Mucosa of stomach (tissue), 1 donor: ENCODE results near the gene SMOC1.

ENCODE experiments used
- H3K27me3 ChIP-seq: one replicate; pipeline ENCODE4 v1.7.0; 2013; ENCODE audit warnings: mild to moderate bottlenecking, low read length; ENCODE audit not compliant: control insufficient read depth, insufficient read depth
- H3K36me3 ChIP-seq: one replicate; pipeline ENCODE4 v1.7.0; 2013; ENCODE audit warnings: low read length; ENCODE audit not compliant: control insufficient read depth, insufficient read depth
- H3K4me1 ChIP-seq: one replicate; pipeline ENCODE4 v1.7.0; 2013; ENCODE audit warnings: mild to moderate bottlenecking, low read length; ENCODE audit not compliant: control insufficient read depth, insufficient read depth
- H3K4me3 ChIP-seq: one replicate; pipeline ENCODE4 v1.7.0; 2013; ENCODE audit warnings: low read length
- H3K9ac ChIP-seq: one replicate; pipeline ENCODE4 v1.7.0; 2013; ENCODE audit warnings: mild to moderate bottlenecking, low read length, moderate library complexity
- H3K9me3 ChIP-seq: one replicate; pipeline ENCODE4 v1.7.0; 2013; ENCODE audit warnings: mild to moderate bottlenecking, low read length, moderate library complexity; ENCODE audit not compliant: control insufficient read depth
- donor health status: Pancreatic carcinoma.

SMOC1 gene

GRCh38 chr14:69982220-69982839, 103.1 kb downstream of the SMOC1 start:
- Histone ChIP-seq H3K27me3 (peaks cover 4% of the 10 kb centered on the region), H3K4me1 (no peaks in the 10 kb centered on the region), H3K36me3 (no peaks in the 10 kb centered on the region), H3K9me3 (no peaks in the 10 kb centered on the region), H3K9ac (no peak overlapping the region), H3K4me3 (no peak overlapping the region)

- H3K36me3 ChIP-seq: no peaks in the 10 kb centered on the region
- H3K9ac ChIP-seq: no peak overlapping the region
- H3K9me3 ChIP-seq: no peaks in the 10 kb centered on the region
- peaks cover 4% of the 10 kb centered on the region for H3K27me3 ChIP-seq
- no peaks in the 10 kb centered on the region for H3K4me1 ChIP-seq
- no peak overlapping the region for H3K4me3 ChIP-seq
Measured at GRCh38 chr14:69982886-69983285, 103.7 kb downstream of the SMOC1 start.

DNA sequence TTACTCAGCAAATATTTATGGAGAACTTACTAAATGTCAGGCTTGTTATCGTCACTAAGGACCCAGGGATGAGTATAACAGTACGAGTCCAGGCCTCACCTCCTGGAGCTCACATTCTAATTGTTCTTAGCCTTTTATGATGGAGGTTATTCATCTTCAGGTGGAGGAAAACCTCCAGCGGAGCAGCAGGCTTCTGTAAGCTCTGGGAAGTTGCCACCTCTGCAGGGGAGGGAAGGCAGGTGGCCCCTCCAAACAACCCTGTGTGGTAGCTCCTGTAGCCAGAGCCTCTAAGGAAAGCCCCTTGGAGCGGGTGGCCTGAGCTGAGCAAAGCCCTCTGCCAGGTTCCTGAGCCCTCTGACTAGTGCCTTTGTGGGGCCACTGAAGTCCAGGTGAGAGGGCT, 104.1 kb downstream of the SMOC1 start:
- Histone ChIP-seq H3K27me3 (peaks cover 4% of the 10 kb centered on the region), H3K4me3 (no peak overlapping the region), H3K9ac (no peak overlapping the region), H3K36me3 (no peaks in the 10 kb centered on the region), H3K9me3 (no peaks in the 10 kb centered on the region), H3K4me1 (no peaks in the 10 kb centered on the region)

- H3K27me3 ChIP-seq: peaks cover 4% of the 10 kb centered on the region
Measured at GRCh38 chr14:69985463-69985862, 106.2 kb downstream of the SMOC1 start.

DNA sequence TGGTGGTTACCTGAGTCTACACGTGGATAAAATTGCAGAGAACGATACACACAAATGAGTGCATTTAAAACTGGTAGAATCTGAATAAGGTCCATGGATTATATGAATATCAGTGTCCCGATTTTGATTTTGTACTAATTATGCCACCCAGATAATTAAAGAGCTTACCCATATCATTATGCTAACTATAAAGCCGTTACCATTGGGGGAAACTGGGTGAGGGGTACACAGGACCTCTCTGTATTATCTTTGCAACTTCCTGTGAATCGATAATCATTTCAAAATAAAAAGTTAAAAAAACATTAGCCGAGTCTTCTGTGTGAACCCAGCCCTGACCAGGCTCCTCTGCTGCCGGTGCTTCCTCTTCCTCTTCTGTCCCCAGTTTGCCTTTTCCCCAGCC, 107.1 kb downstream of the SMOC1 start:
- Histone ChIP-seq H3K4me1 (no peaks in the 10 kb centered on the region), H3K9me3 (no peaks in the 10 kb centered on the region), H3K9ac (no peak overlapping the region), H3K36me3 (no peaks in the 10 kb centered on the region), H3K4me3 (no peak overlapping the region), H3K27me3 (peaks cover 2% of the 10 kb centered on the region)

More at GRCh38 chr14:69985463-69985862, 106.2 kb downstream of the SMOC1 start:
- Histone ChIP-seq H3K9me3 (no peaks in the 10 kb centered on the region), H3K36me3 (no peaks in the 10 kb centered on the region), H3K4me3 (no peak overlapping the region), H3K4me1 (no peaks in the 10 kb centered on the region), H3K9ac (no peak overlapping the region)

- Histone ChIP-seq H3K36me3 (no peaks in the 10 kb centered on the region), H3K27me3 (no peaks in the 10 kb centered on the region), H3K4me3 (no peak overlapping the region), H3K9ac (no peak overlapping the region), H3K9me3 (no peaks in the 10 kb centered on the region), H3K4me1 (peaks cover 8% of the 10 kb centered on the region)
Measured at GRCh38 chr14:69987406-69988121, 108.3 kb downstream of the SMOC1 start.

GRCh38 chr14:69988979-69989378, 109.8 kb downstream of the SMOC1 start:
- no peak overlapping the region for H3K9ac ChIP-seq
- H3K36me3 ChIP-seq: no peaks in the 10 kb centered on the region
- H3K27me3 ChIP-seq: no peaks in the 10 kb centered on the region
- H3K9me3 ChIP-seq: no peaks in the 10 kb centered on the region
- peaks cover 8% of the 10 kb centered on the region for H3K4me1 ChIP-seq
- H3K4me3 ChIP-seq: no peak overlapping the region

GRCh38 chr14:69989622-69990021, 110.4 kb downstream of the SMOC1 start:
- H3K27me3 ChIP-seq: no peaks in the 10 kb centered on the region
- no peaks in the 10 kb centered on the region for H3K9me3 ChIP-seq
- H3K4me1 ChIP-seq: peaks cover 8% of the 10 kb centered on the region
- H3K36me3 ChIP-seq: no peaks in the 10 kb centered on the region
- H3K9ac ChIP-seq: no peak overlapping the region
- no peak overlapping the region for H3K4me3 ChIP-seq

- H3K36me3 ChIP-seq: no peaks in the 10 kb centered on the region
- H3K27me3 ChIP-seq: no peaks in the 10 kb centered on the region
- H3K4me1 ChIP-seq: peaks cover 8% of the 10 kb centered on the region
- no peaks in the 10 kb centered on the region for H3K9me3 ChIP-seq
- H3K4me3 ChIP-seq: no peak overlapping the region
- H3K9ac ChIP-seq: no peak overlapping the region
Measured at GRCh38 chr14:69990323-69990722, 111.1 kb downstream of the SMOC1 start.

DNA sequence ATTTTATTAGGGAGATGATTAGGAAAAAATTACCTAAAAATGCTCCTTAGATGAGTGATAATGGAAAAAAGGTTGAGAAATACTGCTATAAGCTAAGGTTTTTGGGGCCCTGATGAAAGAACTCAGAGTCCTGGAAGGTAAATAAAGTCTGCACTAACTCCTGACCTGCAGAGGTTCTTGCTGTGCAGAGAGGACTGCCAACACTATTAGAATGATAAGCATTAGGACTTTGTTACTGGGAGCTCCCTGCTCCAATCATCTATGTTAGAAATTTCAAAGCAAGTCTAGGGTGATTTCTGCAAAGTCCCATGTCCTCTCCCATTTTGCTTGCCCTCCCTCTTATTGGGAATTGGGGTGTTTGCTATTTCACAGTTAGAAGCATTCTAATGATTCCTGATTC, 112.2 kb downstream of the SMOC1 start:
- Histone ChIP-seq H3K4me3 (no peak overlapping the region), H3K9ac (no peak overlapping the region), H3K9me3 (no peaks in the 10 kb centered on the region), H3K27me3 (no peaks in the 10 kb centered on the region), H3K4me1 (peaks cover 8% of the 10 kb centered on the region), H3K36me3 (no peaks in the 10 kb centered on the region)

DNA sequence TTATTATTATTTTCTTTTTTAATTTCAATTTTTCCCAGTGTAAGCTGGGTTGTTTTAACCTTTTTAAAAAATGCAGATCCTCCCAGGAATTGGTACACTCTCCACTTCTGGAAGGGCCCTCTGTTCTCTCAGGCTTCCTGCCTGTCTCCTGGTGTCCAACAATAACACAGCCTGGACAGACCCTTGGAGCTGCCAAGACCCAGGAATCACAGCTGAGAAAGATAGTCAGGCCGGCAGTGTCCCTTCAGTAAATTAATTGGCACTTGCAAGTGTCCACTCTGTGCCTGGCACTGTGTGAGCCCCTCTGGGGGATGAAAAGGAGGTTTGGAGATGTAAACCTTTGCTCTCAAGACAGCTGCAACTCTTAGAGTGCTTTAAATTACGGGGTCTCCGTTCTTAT, 113.3 kb downstream of the SMOC1 start:
- H3K4me1 ChIP-seq: peaks cover 8% of the 10 kb centered on the region
- no peaks in the 10 kb centered on the region for H3K36me3 ChIP-seq
- H3K4me3 ChIP-seq: no peak overlapping the region
- no peaks in the 10 kb centered on the region for H3K9me3 ChIP-seq
- H3K9ac ChIP-seq: no peak overlapping the region
- no peaks in the 10 kb centered on the region for H3K27me3 ChIP-seq

DNA sequence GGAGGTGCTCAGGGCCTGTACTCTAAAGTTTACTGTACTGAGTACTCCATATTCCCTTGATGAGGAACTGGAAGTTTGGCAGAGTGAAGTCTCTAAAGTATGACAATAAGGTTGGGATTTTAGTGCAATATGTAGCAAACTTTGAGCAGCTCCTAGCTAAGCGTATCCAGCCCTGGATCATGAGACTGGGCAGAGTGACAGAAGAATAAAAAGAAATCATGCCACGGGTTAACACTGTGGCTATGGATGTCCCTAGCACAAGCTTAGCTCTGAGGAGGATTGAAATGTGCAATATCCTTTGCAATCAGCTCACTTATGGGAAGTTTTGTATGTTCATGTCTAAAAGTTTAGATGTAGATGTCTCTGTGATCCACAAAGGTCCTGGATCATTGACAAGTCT, 114.1 kb downstream of the SMOC1 start:
- H3K4me1 ChIP-seq: peaks cover 8% of the 10 kb centered on the region
- H3K27me3 ChIP-seq: no peaks in the 10 kb centered on the region
- H3K36me3 ChIP-seq: no peaks in the 10 kb centered on the region
- no peak overlapping the region for H3K9ac ChIP-seq
- no peaks in the 10 kb centered on the region for H3K9me3 ChIP-seq
- no peak overlapping the region for H3K4me3 ChIP-seq
